ENCODE measurements around the gene KLK7. TPM values are rescaled to one million over a fixed set of nuclear protein-coding genes. Genes with fewer than 3 reads are reported as not detected.

The KLK7 gene
- polyA plus RNA-seq, 3 donors from 2014 or later = not detected

DNA sequence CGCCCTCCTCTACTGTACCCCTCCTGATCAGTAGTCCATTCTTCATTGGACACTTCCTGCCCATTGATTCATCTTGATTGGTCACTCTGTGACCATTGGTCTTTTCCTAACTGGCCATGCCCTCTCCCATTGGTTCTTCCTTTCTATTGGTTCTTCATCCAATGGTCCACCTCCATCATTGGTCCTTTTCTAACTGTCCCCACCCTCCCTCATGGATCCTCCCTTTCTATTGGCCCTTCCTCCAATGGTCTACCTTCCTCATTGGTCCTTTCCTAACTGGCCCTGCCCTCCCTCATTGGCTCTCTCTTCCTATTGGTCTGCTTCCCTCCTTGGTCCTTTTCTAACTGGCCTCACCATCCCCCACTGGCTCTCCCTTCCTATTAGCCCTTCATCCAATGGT is 21.5 kb downstream of the KLK7 start:
- no peak overlapping the region for H3K4me3 Mint-ChIP-seq
- no peak overlapping the region for H3K27ac Mint-ChIP-seq
- DNase-seq = no peak
- peaks cover 6 to 12% (median 11%) of the 10 kb centered on the region in 3 donors for H3K27me3 Mint-ChIP-seq (ENCODE audit: low read depth in 3 of 3)
- peaks cover 0 to 4% (median 3%) of the 10 kb centered on the region in 3 donors for H3K36me3 Mint-ChIP-seq
- no peaks in the 10 kb centered on the region for H3K9me3 Mint-ChIP-seq
- no peaks in the 10 kb centered on the region for H3K4me1 Mint-ChIP-seq

DNA sequence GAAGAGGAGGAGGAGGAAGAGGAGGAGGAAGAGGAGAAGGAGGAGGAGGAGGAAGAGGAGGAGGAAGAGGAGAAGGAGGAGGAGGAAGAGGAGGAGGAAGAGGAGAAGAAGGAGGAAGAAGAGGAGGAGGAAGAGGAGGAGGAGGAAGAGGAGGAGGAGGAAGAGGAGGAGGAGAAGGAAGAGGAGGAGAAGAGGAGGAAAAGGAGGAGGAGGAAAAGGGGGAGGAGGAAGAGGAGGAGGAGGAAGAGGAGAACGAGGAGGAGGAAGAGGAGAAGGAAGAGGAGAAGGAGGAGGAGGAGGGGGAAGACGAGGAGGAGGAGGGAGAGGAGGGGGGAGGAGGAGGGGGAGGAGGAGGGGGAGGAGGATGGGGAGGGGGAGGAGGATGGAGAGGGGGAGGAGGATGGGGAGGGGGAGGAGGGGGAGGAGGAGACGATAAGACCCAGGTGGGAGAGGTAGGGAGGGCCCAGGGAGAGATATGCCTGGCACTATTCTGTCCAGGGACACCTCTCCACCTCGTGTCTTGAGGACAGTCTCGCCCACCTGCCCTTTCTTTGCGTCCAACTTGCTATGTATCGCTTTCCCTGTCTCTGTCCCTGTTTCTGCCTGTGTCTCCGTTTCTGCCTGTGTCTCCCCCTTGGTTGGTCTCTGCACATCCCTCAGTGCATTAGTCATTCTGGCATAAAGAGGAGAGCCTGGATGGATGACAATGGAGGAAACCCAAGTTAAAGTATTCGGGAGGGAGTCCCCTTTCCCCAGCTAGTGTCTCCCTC is 23.8 kb downstream of the KLK7 start:
- Mint-ChIP-seq H3K4me3 (no peak overlapping the region), H3K27ac (no peak overlapping the region), H3K36me3 (peaks cover 0 to 4% (median 3%) of the 10 kb centered on the region in 3 donors), H3K27me3 (ENCODE audit: low read depth in 3 of 3) (peaks cover 8 to 11% (median 10%) of the 10 kb centered on the region in 3 donors), H3K9me3 (no peaks in the 10 kb centered on the region), H3K4me1 (no peaks in the 10 kb centered on the region)
- no peak for DNase-seq

DNA sequence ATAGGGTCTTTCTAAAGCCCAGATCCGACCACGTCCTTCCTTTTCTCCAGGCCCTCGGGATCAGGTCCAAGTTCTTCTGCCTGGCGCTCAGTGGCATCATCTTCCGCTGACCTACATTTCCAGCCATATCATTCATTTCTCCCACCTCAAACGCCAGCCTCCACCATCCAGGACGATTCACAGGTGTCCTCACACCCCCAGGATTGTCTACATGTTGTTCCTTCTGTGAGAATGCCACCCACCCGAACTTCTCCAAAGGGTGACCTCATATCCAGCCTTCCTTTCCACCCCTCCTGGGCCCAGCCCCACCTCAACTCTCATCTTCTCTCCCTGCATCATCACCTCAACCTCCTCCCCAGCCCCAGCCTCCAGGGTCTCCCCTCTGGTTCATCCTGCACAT is 26.1 kb downstream of the KLK7 start:
- Mint-ChIP-seq H3K36me3 (peaks cover 0 to 7% (median 3%) of the 10 kb centered on the region in 3 donors), H3K27me3 (ENCODE audit: low read depth in 3 of 3) (peaks cover 8 to 9% (median 8%) of the 10 kb centered on the region in 3 donors), H3K27ac (no peak overlapping the region), H3K9me3 (no peaks in the 10 kb centered on the region), H3K4me3 (no peak overlapping the region), H3K4me1 (no peaks in the 10 kb centered on the region)
- DNase-seq = no peak

DNA sequence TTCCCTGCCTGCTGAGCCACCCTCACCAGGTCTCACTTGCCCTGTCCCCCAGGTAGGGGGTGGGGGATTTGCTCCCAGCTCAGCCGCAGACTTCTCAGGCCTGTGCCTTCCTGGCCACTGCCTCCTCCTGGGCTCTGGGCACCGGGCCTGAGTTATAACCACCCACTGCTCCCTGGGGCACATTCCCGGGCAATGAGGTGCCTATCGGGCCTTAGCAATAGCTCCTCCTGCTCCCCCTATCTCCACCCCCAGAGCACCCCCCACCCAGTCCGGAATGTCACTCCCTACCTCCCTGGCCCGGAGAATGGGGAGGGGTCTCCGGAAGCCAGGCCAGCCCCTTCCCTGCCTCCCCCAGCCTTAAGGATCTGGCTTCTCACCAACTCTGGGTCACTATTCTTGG is 30.8 kb downstream of the KLK7 start, which contains the start of gene KLK5:
Gene KLK5 (minus strand): TSS at position 129 of the 400 bp plus-strand sequence. CDS start 381 bp downstream, outside the sequence.
- H3K27me3 Mint-ChIP-seq (ENCODE audit: low read depth in 3 of 3) = peaks cover 2 to 16% (median 8%) of the 10 kb centered on the region in 3 donors

DNA sequence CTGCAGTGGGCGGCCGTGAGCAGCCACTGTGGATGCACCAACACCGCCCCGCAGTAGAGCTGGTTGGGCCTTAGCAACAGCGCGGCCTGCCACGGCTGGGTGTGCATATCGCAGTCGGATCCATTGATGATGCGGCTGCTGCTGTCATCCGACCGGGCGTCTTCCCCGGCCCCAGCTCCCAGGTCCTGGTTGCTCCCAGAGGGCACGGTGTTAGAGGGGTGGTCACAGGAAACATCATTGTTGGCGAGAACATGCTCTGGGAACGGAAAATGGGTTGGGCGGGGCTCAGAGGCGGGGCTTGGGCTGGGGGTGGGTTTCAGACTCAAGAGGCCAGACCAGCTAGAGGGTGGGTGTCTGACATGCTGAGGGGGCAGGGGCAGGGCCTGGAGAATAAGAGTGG is 33.9 kb downstream of the KLK7 start:
- peaks cover 0 to 3% (median 0%) of the 10 kb centered on the region in 6 donors for H3K9me3 Mint-ChIP-seq
- no peak for DNase-seq
- peaks cover 0 to 4% (median 4%) of the 10 kb centered on the region in 3 donors for H3K36me3 Mint-ChIP-seq
- H3K27me3 Mint-ChIP-seq (ENCODE audit: low read depth in 3 of 3) = peaks cover 2 to 22% (median 11%) of the 10 kb centered on the region in 3 donors
- no peak overlapping the region for H3K27ac Mint-ChIP-seq
- H3K4me1 Mint-ChIP-seq = no peaks in the 10 kb centered on the region
- no peak overlapping the region for H3K4me3 Mint-ChIP-seq

More for the DNA sequence above, 30.8 kb downstream of the KLK7 start, which contains the start of gene KLK5:
- no peak within 1 kb of the TSS for H3K4me3 Mint-ChIP-seq
- peaks cover 0 to 3% (median 0%) of the 10 kb centered on the region in 6 donors for H3K9me3 Mint-ChIP-seq
- H3K4me1 Mint-ChIP-seq = no peaks in the 10 kb centered on the region
- H3K36me3 Mint-ChIP-seq = peaks cover 0 to 4% (median 4%) of the 10 kb centered on the region in 3 donors
- H3K27ac Mint-ChIP-seq = no peak within 1 kb of the TSS
- DNase-seq = no peak

DNA sequence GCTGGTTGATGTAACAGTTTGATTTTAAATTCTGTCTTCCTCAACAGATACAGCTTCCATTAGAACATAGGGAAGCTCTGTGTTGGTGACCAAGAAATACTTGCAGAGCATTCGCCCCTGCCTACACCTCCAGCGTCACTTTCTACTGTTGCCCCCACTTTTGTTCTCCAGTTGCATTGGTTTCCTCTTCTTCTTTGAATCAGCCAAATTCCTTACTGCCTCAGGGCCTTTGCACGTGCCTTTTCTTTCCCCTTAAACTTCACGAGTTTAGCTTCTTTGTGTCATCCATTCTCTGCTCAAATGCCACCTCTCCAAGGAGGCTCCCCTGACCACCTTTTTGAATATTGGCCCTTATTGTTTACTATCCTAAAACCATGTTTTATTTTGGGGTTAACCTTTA is 36.6 kb downstream of the KLK7 start:
- peaks cover 0 to 4% (median 0%) of the 10 kb centered on the region in 3 donors for H3K36me3 Mint-ChIP-seq
- peaks cover 2 to 32% (median 15%) of the 10 kb centered on the region in 3 donors for H3K27me3 Mint-ChIP-seq (ENCODE audit: low read depth in 3 of 3)
- DNase-seq = no peak
- no peak overlapping the region for H3K4me3 Mint-ChIP-seq
- H3K4me1 Mint-ChIP-seq = no peaks in the 10 kb centered on the region
- no peak overlapping the region for H3K27ac Mint-ChIP-seq
- H3K9me3 Mint-ChIP-seq = peaks cover 0 to 3% (median 0%) of the 10 kb centered on the region in 6 donors

DNA sequence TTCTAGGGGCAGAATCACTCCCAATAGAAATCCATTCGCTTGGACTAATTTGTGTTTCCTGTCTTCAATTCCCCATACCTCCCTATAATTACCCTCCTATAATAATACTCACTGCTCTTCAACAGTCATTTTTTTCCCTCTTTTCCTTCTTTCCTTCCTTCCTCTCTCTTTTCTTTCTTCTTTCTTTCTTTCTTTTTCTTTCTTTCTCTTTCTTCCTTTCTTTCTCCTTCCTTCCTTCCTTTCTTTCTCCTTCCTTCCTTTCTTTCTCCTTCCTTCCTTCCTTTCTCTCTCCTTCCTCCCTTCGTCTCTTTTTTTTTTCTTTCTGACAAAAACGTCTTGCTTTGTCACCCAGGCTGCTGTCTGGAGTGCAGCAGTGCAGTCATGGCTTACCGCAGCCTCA is 38.9 kb downstream of the KLK7 start:
- Mint-ChIP-seq H3K27me3 (ENCODE audit: low read depth in 3 of 3) (peaks cover 0 to 34% (median 12%) of the 10 kb centered on the region in 3 donors), H3K27ac (no peak overlapping the region), H3K9me3 (peaks cover 0 to 4% (median 0%) of the 10 kb centered on the region in 6 donors), H3K4me3 (no peak overlapping the region), H3K36me3 (peaks cover 0 to 4% (median 0%) of the 10 kb centered on the region in 3 donors), H3K4me1 (no peaks in the 10 kb centered on the region)
- no peak for DNase-seq

DNA sequence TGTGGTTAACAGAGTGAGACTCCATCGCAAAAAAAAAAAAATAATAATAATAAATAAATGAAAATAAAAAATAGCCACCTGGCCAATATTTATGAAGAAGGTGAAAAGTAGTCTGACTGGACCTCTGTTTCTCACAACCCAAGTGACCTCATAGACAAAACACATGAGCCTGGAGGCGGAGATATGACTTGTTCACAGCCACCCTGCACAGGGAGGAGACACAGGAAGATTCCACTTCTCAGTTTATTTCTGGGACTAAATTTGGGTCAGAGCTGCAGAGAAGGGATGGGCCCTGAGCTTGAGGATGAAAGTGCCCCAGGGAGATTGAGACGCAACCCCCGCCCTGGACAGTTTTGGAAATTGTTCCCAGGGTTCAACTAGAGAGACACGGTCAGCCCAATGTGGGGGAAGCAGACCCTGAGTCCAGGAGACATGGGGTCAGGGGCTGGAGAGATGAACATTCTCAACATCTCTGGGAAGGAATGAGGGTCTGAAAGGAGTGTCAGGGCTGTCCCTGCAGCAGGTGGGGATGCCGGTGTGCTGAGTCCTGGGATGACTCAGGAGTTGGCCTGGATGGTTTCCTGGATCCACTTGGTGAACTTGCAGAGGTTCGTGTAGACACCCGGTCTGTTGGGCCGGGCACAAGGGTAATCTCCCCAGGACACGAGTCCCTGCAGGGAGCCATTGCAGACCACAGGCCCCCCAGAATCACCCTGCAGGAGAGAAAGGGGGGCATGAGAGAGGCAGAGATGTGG is 40.5 kb downstream of the KLK7 start:
- no peaks in the 10 kb centered on the region for H3K36me3 Mint-ChIP-seq
- DNase-seq = no peak
- no peak overlapping the region for H3K27ac Mint-ChIP-seq
- no peak overlapping the region for H3K4me3 Mint-ChIP-seq
- peaks cover 0 to 37% (median 11%) of the 10 kb centered on the region in 3 donors for H3K27me3 Mint-ChIP-seq (ENCODE audit: low read depth in 3 of 3)
- no peaks in the 10 kb centered on the region for H3K4me1 Mint-ChIP-seq
- peaks cover 0 to 4% (median 0%) of the 10 kb centered on the region in 6 donors for H3K9me3 Mint-ChIP-seq

DNA sequence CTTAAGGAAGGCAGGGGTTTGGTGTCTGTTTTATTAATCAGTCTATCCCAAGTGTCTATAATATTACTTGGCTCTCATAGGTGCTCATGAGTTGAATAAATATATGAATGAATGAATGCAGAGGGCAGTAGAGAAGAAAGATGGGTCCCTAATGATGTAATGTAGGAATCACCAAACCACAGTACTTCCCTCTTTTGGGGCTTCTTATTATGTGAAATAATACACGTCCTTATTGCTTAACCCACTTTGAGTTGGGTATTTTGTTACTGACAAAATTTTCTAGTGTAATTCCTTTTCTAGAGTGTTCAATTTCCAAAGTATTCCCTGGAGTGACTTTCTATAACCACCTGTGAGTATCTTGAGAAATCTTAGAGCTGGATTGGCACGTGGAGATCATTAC is 44.1 kb downstream of the KLK7 start:
- Mint-ChIP-seq H3K9me3 (peaks cover 0 to 4% (median 0%) of the 10 kb centered on the region in 6 donors), H3K36me3 (no peaks in the 10 kb centered on the region), H3K4me3 (no peak overlapping the region), H3K4me1 (no peaks in the 10 kb centered on the region), H3K27ac (no peak overlapping the region), H3K27me3 (ENCODE audit: low read depth in 3 of 3) (peaks cover 0 to 31% (median 6%) of the 10 kb centered on the region in 3 donors)
- DNase-seq = no peak

DNA sequence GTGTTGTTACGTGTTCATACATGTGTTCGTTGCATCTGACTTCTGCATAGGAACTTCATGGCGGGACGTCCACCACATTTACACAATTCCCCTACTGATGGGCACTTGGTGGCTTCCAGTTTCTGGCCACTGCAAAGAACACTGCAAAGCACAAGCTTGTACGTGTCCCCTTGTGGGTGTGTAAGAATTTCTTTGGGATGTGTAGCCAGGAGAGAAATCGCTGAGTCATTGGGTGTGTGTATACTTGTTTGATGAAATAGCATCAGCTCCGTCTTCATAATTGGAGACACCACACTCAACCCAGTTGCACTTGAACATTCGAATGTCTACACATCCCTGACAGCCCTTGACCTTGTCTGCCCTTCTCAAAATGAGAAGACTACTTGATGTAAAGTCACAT is 50.1 kb downstream of the KLK7 start:
- DNase-seq = no peak
- peaks cover 3 to 20% (median 16%) of the 10 kb centered on the region in 3 donors for H3K27me3 Mint-ChIP-seq (ENCODE audit: low read depth in 3 of 3)
- H3K27ac Mint-ChIP-seq = no peak overlapping the region
- no peak overlapping the region for H3K4me3 Mint-ChIP-seq
- H3K36me3 Mint-ChIP-seq = no peaks in the 10 kb centered on the region
- H3K9me3 Mint-ChIP-seq = no peaks in the 10 kb centered on the region
- peaks cover 0 to 3% of the 10 kb centered on the region in 2 donors for H3K4me1 Mint-ChIP-seq

DNA sequence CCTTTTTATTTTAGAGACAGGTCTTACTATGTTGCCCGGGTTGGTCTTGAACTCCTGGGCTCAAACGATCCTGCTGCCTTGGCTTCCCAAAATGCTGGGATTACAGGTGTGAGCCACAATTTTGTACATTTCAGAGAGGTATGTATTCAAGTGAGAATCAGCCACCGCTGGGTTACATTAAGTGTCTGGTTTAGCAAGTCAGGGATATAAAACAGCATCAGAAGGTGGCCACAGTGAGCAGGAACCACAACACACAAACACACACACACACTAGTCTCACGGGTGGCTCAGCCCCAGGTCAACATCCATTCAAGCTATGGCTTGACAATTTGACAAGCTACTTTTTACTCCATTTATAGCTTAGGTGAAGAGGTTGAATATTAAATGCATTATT is 51.0 kb downstream of the KLK7 start:
- no peak overlapping the region for H3K27ac Mint-ChIP-seq
- no peak overlapping the region for H3K4me3 Mint-ChIP-seq
- H3K36me3 Mint-ChIP-seq = no peaks in the 10 kb centered on the region
- DNase-seq = no peak
- H3K27me3 Mint-ChIP-seq (ENCODE audit: low read depth in 3 of 3) = peaks cover 3 to 19% (median 16%) of the 10 kb centered on the region in 3 donors
- H3K9me3 Mint-ChIP-seq = no peaks in the 10 kb centered on the region
- H3K4me1 Mint-ChIP-seq = peaks cover 0 to 3% of the 10 kb centered on the region in 2 donors

DNA sequence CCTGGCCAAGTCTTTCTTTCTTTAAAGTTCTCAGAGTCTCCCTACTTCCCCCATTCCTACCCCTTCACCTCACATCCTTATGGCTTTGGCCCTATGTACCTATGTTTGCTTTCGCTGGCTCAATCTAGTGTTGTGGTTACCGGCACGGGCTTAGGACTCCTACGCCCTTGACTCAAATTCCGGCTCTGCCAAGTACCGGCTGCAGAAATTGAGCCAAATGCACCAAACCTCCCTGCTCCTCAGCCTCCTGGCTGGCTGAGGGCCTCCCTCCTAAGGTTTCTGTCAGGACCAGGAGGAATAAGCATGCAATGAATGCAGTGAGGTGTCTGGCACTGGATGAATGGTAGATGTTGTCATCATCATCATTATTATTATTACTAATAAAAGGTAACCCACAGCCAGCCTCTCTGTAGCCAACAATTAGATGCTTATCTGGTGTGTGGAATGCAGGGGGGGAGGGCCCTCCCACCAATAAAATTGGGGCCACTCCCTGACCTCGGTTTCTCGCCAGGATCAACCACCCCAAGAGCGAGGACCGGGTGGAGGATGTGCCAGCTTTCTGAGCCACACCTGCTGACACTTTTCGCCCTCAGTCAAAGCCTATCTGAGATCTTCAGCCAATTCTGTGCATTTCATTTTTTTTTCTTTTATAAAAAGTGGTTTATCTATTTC is 51.6 kb downstream of the KLK7 start:
- no peak overlapping the region for H3K27ac Mint-ChIP-seq
- H3K27me3 Mint-ChIP-seq (ENCODE audit: low read depth in 3 of 3) = peaks cover 3 to 19% (median 14%) of the 10 kb centered on the region in 3 donors
- H3K4me3 Mint-ChIP-seq = no peak overlapping the region

DNA sequence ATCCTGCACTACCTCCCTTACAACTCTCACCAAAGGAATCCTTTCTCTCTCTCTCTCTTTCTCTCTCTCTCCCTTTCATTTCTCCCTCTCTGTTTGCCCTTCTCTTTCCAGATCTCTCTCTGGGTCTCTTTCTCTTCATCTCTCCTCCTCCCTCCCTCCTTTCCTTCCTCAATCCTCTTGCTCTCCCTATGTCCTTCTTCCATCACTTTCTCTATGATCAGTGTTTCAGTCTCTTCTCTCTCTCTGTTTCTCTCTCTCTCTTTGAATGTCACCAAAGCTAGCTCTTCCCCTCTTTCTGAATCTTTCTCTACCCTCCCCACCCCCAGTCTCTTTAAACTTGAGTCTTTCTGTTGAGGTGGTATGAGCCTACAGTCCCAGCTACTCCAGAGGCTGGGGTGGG is 52.7 kb downstream of the KLK7 start:
- Mint-ChIP-seq H3K4me3 (no peak overlapping the region), H3K36me3 (no peaks in the 10 kb centered on the region), H3K27me3 (ENCODE audit: low read depth in 3 of 3) (peaks cover 3 to 23% (median 18%) of the 10 kb centered on the region in 3 donors), H3K27ac (no peak overlapping the region), H3K4me1 (peaks cover 0 to 3% of the 10 kb centered on the region in 2 donors), H3K9me3 (no peaks in the 10 kb centered on the region)
- no peak for DNase-seq

More for the DNA sequence above, 51.6 kb downstream of the KLK7 start:
- Mint-ChIP-seq H3K4me1 (peaks cover 0 to 3% of the 10 kb centered on the region in 2 donors), H3K9me3 (no peaks in the 10 kb centered on the region), H3K36me3 (no peaks in the 10 kb centered on the region)
- DNase-seq = no peak

Data from immature natural killer cell (primary cell).